HG02840 (cell line): ENCODE data around the gene CDK7.
"Not testable (repeated sequence)": the region's sequence is repeated elsewhere in the genome, so short reads cannot be mapped to it uniquely, and the experiment has no call there.

Source experiments
- ATAC-seq: cut with Tn5 transposase; IDR thresholded peaks from one replicate; pipeline ENCODE4 v1.9.1; 2021; ENCODE audit warnings: mild to moderate bottlenecking, moderate library complexity, moderate number of reproducible peaks; ENCODE audit not compliant: unreplicated experiment, low FRiP score

The CDK7 gene

DNA sequence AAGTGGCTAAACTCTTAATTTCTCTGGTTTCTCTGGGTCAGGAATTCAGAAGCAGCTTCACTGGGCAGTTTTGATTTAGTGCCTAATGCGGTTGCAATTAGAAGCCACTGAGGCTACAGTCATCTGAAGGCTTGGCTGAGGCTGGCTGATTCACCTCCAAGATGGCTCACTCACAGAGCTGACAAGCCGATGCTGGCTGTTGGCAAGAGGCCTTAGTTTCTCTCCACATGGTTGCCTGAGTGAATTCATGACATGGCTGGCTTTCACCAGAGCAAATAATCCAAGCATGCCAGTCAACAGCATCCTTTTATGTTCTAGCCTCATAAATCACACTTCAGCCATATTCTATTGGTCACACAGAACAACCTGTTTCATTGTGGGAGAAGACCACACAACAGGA is 2.8 kb upstream of the CDK7 start:
- no peak for ATAC-seq

DNA sequence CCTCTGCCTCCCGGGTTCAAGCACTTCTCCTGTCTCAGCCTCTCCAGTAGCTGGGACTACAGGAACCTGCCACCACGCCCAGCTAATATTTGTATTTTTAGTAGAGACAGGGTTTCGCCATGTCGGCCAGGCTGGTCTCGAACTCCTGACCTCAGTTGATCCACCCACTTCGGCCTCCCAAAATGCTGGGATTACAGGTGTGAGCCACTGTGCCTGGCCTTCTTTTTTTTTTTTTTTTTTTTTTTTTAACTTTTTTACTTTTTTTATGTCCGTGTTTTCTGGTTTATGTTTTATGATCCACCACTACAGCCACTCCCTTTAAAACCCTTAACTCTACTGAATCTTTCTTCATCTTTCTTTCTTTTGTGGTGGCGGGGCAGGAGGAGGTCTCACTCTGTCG is 2.0 kb downstream of the CDK7 start:
- ATAC-seq = not testable (repeated sequence)

DNA sequence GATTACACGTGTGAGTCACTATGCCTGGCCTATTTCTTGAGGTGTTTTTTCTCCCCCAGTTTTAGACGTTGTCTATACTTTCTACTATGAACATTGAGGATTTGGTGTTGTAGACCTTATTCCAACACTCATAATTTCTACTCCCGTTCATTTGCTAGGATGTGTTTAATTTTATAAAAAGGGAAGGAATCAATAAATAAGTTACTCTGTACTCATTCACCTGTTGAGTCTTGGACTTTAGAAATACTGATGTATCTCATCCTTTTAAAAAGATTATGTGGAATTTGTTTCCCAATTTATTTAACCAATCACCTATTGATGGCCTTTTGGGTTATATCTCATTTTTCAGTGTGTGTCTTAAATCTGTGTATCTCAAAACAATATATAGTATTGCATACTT is 3.2 kb downstream of the CDK7 start:
- ATAC-seq = no peak

DNA sequence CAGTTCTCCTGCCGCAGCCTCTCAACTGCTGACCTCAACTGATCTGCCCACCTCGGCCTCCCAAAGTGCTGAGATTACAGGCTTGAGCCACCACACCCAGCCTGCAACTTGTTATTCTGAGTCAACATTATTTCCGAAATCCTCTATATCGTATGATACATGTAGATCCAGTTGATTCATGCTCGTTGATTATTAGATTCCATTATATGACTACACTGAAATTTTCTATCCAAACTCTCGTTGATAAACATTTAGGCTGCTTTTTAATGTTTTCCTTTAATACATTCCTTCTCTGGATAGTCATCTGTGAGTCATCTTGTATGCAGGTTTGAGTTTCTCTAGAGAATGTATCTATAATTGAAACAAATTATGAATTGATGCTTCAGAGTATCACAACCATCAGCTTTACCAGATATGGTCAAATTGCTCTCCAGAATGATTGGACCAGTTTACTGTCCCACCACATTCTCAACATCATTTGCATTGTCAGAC is 4.1 kb downstream of the CDK7 start:
- no peak for ATAC-seq

GRCh38 chr5:69242215-69242927 is 7.7 kb downstream of the CDK7 start:
- no peak for ATAC-seq

GRCh38 chr5:69245031-69245430 is 10.3 kb downstream of the CDK7 start:
- no peak for ATAC-seq

- ATAC-seq = no peak
Observed at GRCh38 chr5:69248019-69248418, 13.3 kb downstream of the CDK7 start.

DNA sequence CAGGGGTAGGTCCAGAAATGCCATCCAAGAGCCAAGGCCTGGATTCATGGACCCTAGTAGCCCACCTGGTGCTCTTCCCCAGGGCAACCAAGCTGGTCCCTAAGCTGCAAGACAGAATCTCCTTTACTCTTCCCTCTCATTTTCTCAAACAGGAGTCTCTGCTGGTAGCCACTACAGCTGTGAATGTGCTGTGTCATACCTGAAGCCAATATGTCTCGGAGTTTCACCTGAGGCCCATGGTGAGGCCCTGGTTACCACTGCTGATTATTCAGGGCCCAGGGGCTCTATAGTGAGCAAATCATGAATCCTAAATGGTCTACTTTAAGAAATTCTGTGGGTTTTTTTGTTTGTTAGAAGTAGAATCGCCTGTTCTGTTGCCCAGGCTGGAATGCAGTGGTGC is 15.9 kb downstream of the CDK7 start:
- ATAC-seq = no peak

DNA sequence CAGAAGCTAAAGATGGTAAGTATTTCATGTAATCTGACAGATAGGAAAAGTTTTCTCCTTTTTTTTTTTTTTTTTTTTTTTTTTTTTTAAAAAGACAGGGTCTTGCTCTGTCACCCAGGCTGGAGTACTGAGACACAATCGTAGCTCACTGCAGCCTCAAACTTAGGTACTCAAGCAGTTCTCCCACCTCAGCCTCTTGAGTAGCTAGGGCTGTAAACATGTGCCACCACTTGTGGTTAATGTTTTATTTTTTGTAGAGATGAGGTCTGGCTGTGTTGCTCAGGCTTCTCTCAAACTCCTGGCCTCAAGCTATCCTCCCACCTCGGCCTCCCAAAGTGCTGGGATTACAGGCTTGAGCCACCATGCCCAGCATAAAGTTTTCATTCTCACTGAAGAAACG is 17.8 kb downstream of the CDK7 start:
- ATAC-seq = no peak

GRCh38 chr5:69255940-69256339 is 21.3 kb downstream of the CDK7 start:
- not testable (repeated sequence) for ATAC-seq

- no peak for ATAC-seq
Observed at GRCh38 chr5:69257577-69257976, 22.9 kb downstream of the CDK7 start.

DNA sequence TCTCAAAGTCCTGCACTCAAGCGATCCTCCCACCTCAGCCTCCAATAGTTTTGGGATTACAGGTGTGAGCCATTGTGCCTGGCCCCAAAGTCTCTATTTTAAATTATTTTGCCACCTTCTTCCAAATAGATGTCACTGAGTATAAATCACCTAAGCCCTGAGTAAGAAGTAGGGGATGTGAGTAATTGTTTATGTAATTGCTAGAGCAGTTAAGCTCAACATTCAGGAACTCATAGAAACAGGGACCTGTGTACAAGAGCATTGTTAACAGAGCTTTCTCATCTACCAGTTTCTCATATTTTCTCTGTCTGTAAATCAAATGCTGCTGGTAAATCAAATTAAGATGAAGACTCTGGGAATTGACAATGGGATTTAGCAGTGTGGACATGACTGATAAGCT is 26.3 kb downstream of the CDK7 start:
- no peak for ATAC-seq

- no peak for ATAC-seq
Observed at GRCh38 chr5:69265931-69266330, 31.2 kb downstream of the CDK7 start.

DNA sequence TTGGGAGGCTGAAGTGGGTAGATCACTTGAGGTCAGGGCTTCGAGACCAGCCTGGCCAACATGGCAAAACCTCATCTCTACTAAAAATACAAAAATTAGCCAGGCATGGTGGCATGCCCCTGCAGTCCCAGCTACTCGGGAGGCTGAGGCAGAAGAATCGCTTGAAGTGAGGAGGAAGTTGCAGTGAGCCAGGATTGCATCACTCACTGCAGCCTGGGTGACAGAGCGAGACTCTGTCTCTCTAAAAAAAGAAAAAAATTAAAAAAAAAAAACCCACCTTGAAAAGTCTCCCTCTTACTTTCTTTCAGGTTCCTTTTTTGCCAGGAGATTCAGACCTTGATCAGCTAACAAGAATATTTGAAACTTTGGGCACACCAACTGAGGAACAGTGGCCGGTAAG is 34.2 kb downstream of the CDK7 start:
- ATAC-seq = no peak

DNA sequence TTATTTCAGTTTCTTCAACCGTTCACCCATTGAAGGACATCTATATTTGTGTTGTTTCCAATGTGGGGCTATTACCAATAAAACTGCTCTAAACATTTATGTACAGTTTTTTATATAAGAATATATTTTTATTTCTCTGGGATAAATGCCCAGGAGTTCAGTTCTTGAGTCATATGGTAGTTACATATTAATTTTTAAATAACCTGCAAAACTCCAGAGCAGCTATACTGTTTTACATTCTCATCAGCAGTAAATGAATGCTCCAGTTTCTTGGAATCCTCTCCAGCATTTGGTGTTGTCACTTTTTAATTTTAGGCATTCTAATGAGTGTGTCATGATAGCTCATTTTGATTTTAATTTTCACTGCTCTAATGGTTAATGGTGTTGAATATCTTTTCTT is 36.2 kb downstream of the CDK7 start:
- no peak for ATAC-seq

GRCh38 chr5:69271376-69271775 is 36.7 kb downstream of the CDK7 start:
- no peak for ATAC-seq

DNA sequence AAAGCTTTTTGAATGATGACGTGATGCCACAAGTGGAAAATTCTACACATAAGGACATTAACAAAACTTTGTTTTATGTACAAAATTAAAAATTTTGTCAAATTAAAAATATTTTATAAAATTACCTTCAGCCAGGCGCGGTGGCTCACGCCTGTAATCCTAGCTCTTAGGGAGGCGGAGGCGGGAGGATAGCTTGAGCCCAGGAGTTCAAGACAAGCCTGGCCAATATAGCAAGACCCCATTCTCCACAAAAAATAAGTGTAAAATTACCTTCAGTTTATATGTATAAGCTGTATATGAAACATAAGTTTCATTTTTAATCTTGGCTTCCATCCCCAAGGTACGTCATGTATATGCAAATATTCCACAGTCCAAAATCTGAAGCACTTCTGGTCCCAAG is 40.9 kb downstream of the CDK7 start:
- no peak for ATAC-seq

- ATAC-seq = no peak
Observed at GRCh38 chr5:69276422-69277174, 41.9 kb downstream of the CDK7 start.

GRCh38 chr5:69279517-69279916 is 44.8 kb downstream of the CDK7 start:
- no peak for ATAC-seq

GRCh38 chr5:69281114-69281513 is 46.4 kb downstream of the CDK7 start:
- no peak for ATAC-seq

- ATAC-seq = no peak
Observed at GRCh38 chr5:69284203-69284602, 49.5 kb downstream of the CDK7 start.
